ENCODE data around the gene HIF3A.

Gene HIF3A

GRCh38 chr19:46284635-46285034, 12.2 kb upstream of the HIF3A start:
- no peak for TF ChIP-seq CTCF (IDR thresholded peaks at IDR 0.05; ENCODE audit: low read length, missing control alignments)
- no peak for DNase-seq (ENCODE audit: low read depth)
- H3K4me3 ChIP-seq (replicated peaks; ENCODE audit: low read depth, low read length): no peak overlapping the region

GRCh38 chr19:46287585-46287984, 9.3 kb upstream of the HIF3A start:
- H3K4me3 ChIP-seq (replicated peaks; ENCODE audit: low read depth, low read length): no peak overlapping the region
- TF ChIP-seq CTCF (IDR thresholded peaks at IDR 0.05; ENCODE audit: low read length, missing control alignments): no peak
- DNase-seq (ENCODE audit: low read depth): peak; percentile 58

GRCh38 chr19:46288896-46289588, 7.8 kb upstream of the HIF3A start:
- no peak for TF ChIP-seq CTCF (IDR thresholded peaks at IDR 0.05; ENCODE audit: low read length, missing control alignments)
- peak; percentile 98 for DNase-seq (ENCODE audit: low read depth)

GRCh38 chr19:46289724-46290619, 6.9 kb upstream of the HIF3A start:
- DNase-seq (ENCODE audit: low read depth): no peak
- no peak for TF ChIP-seq CTCF (IDR thresholded peaks at IDR 0.05; ENCODE audit: low read length, missing control alignments)
- H3K4me3 ChIP-seq (replicated peaks; ENCODE audit: low read depth, low read length): no peak overlapping the region

More at GRCh38 chr19:46288896-46289588, 7.8 kb upstream of the HIF3A start:
- H3K4me3 ChIP-seq (replicated peaks; ENCODE audit: low read depth, low read length): peak overlapping the region; percentile 7

- TF ChIP-seq CTCF (IDR thresholded peaks at IDR 0.05; ENCODE audit: low read length, missing control alignments): no peak
- no peak for DNase-seq (ENCODE audit: low read depth)
- H3K4me3 ChIP-seq (replicated peaks; ENCODE audit: low read depth, low read length): no peak overlapping the region
These were observed 5.0 kb upstream of the HIF3A start for GRCh38 chr19:46291829-46292228.

DNA sequence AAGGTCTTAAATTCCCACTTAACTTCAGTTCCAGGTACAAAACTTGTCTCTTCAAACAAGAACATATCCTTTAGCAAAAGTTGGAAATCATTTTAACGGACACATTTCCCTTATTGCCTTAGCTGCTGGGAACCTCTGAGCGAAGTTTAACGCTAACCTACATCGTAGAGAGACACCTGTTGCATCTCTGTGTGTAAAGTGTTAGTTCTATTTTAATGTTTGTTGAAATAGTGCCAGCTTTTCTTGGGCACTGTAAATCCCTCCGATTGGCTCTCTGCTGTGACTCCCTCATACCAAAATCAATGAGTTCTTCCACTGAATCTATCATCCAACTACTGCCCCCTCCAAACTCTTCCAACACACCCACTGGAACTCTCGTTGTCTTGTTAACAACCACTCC, 2.3 kb upstream of the HIF3A start:
- H3K4me3 ChIP-seq (replicated peaks; ENCODE audit: low read depth, low read length): no peak overlapping the region
- TF ChIP-seq CTCF (IDR thresholded peaks at IDR 0.05; ENCODE audit: low read length, missing control alignments): no peak
- no peak for DNase-seq (ENCODE audit: low read depth)
